ENCODE results near the gene TGM2.

The TGM2 gene

DNA sequence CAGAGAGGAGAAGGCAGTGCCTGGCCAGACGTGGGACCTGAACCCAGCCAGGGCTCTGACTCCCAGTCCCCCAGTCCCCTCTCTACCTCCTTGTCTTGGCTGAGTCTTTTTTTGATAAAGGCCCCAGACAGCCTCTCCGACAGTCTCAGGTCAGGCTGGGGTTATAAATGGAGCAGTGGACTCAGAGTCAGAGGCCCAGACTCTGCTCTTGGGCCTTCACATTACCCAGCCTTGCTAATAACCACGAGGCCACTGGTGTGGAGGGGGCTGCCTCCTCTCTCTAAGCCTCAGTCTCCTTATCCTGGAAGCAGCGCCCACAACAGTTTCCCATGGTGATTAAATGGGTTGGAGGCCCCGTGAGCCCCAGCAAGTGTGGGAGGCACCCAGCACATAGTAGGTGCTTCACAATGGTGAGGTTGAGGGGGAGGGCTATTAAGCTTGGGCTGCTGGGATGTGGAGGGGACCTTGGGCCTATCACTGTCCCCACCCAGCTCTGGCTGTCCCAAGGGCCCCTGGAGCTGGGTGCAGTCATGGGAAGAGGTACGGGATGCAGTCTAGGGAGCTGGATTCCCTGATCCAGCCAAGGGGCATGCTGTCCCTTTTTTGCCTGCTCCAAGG, 35.7 kb downstream of the TGM2 start:
- Histone ChIP-seq H2BK12ac (ENCODE audit: low read length) (peak overlapping the region; percentile 46), H3K23ac (ENCODE audit: low read length) (no peak overlapping the region), H3K9ac (ENCODE audit: low read length) (no peak overlapping the region), H3K18ac (ENCODE audit: low read length) (no peak overlapping the region), H2BK120ac (ENCODE audit: insufficient read depth, low read length, poor library complexity) (peak overlapping the region; percentile 26), H2AFZ (ENCODE audit: insufficient read depth, low read length, poor library complexity) (no peak overlapping the region), H3K79me1 (ENCODE audit: low read length) (peaks cover 36% of the 10 kb centered on the region), H3K14ac (ENCODE audit: low read length) (no peak overlapping the region), H3K9me3 (ENCODE audit: insufficient read depth, low read depth, low read length) (no peaks in the 10 kb centered on the region), H3K4me2 (ENCODE audit: low read length) (no peak overlapping the region), H3K27me3 (ENCODE audit: insufficient read depth, low read length) (no peaks in the 10 kb centered on the region), H3K4me3 (ENCODE audit: low read depth, low read length) (no peak overlapping the region), H2BK5ac (ENCODE audit: low read depth, low read length, poor library complexity) (no peak overlapping the region), H2AK5ac (ENCODE audit: low read length) (peak overlapping the region; percentile 38), H3K36me3 (ENCODE audit: control insufficient read depth in 1 of 2, insufficient read depth in 2 of 2, low read length in 2 of 2) (peaks cover 35 to 44% of the 10 kb centered on the region in 2 experiments), H3K4ac (ENCODE audit: low read depth, low read length) (no peak overlapping the region), H3K27ac (ENCODE audit: low read depth, low read length) (no peak overlapping the region), H3K79me2 (ENCODE audit: control insufficient read depth, insufficient read depth, low read length, poor library complexity) (no peaks in the 10 kb centered on the region), H4K91ac (ENCODE audit: low read depth, low read length) (no peak overlapping the region), H3K4me1 (ENCODE audit: control insufficient read depth in 1 of 2, insufficient read depth in 2 of 2, low read length in 2 of 2) (peaks cover 37 to 41% of the 10 kb centered on the region in 2 experiments), H4K12ac (ENCODE audit: low read depth, low read length) (no peak overlapping the region), H4K8ac (ENCODE audit: low read depth, low read length) (no peak overlapping the region)
- DNase-seq = no peak
- WGBS (ENCODE audit: extremely low coverage, insufficient coverage, insufficient read length) = no CpG with 5 or more reads among the region's 6 CpGs

DNA sequence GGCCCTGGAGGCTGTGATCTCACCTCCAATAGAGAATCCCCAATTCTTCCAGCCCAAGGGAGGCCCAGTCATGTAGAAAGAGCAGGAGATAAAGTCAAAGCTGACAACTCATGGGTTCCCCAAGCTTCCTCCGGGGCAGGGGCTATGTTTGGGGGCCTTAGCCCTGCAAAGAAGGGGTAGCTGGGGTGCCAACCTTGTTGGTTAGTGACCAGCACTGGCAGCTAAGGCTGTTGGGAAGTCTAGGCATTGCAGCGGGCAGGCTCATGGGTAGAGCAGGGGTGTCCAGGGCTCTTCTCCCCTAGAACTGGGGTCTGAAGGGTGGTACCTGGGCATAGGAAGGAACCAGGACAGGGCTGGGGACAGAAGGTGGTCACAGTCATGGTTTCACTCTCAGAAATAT, 36.4 kb downstream of the TGM2 start:
- peak overlapping the region; percentile 46 for H2BK12ac ChIP-seq (ENCODE audit: low read length)
- no peak overlapping the region for H3K4ac ChIP-seq (ENCODE audit: low read depth, low read length)
- H2AFZ ChIP-seq (ENCODE audit: insufficient read depth, low read length, poor library complexity) = no peak overlapping the region
- H2AK5ac ChIP-seq (ENCODE audit: low read length) = peak overlapping the region; percentile 38
- H3K4me3 ChIP-seq (ENCODE audit: low read depth, low read length) = no peak overlapping the region
- DNase-seq = no peak
- no peak overlapping the region for H3K23ac ChIP-seq (ENCODE audit: low read length)
- peaks cover 35 to 42% of the 10 kb centered on the region in 2 experiments for H3K36me3 ChIP-seq (ENCODE audit: control insufficient read depth in 1 of 2, insufficient read depth in 2 of 2, low read length in 2 of 2)
- H3K27ac ChIP-seq (ENCODE audit: low read depth, low read length) = no peak overlapping the region
- peak overlapping the region; percentile 25 for H4K91ac ChIP-seq (ENCODE audit: low read depth, low read length)
- no peak overlapping the region for H3K9ac ChIP-seq (ENCODE audit: low read length)
- no peak overlapping the region for H2BK5ac ChIP-seq (ENCODE audit: low read depth, low read length, poor library complexity)
- H4K12ac ChIP-seq (ENCODE audit: low read depth, low read length) = no peak overlapping the region
- peaks cover 30% of the 10 kb centered on the region for H3K79me1 ChIP-seq (ENCODE audit: low read length)
- H3K9me3 ChIP-seq (ENCODE audit: insufficient read depth, low read depth, low read length) = no peaks in the 10 kb centered on the region
- no peak overlapping the region for H3K4me2 ChIP-seq (ENCODE audit: low read length)
- no CpG with 5 or more reads among the region's 2 CpGs for WGBS (ENCODE audit: extremely low coverage, insufficient coverage, insufficient read length)
- H3K27me3 ChIP-seq (ENCODE audit: insufficient read depth, low read length) = no peaks in the 10 kb centered on the region
- peaks cover 32 to 35% of the 10 kb centered on the region in 2 experiments for H3K4me1 ChIP-seq (ENCODE audit: control insufficient read depth in 1 of 2, insufficient read depth in 2 of 2, low read length in 2 of 2)
- peak overlapping the region; percentile 14 for H2BK120ac ChIP-seq (ENCODE audit: insufficient read depth, low read length, poor library complexity)
- H3K14ac ChIP-seq (ENCODE audit: low read length) = peak overlapping the region; percentile 13
- H4K8ac ChIP-seq (ENCODE audit: low read depth, low read length) = peak overlapping the region; percentile 49
- no peak overlapping the region for H3K18ac ChIP-seq (ENCODE audit: low read length)
- no peaks in the 10 kb centered on the region for H3K79me2 ChIP-seq (ENCODE audit: control insufficient read depth, insufficient read depth, low read length, poor library complexity)

DNA sequence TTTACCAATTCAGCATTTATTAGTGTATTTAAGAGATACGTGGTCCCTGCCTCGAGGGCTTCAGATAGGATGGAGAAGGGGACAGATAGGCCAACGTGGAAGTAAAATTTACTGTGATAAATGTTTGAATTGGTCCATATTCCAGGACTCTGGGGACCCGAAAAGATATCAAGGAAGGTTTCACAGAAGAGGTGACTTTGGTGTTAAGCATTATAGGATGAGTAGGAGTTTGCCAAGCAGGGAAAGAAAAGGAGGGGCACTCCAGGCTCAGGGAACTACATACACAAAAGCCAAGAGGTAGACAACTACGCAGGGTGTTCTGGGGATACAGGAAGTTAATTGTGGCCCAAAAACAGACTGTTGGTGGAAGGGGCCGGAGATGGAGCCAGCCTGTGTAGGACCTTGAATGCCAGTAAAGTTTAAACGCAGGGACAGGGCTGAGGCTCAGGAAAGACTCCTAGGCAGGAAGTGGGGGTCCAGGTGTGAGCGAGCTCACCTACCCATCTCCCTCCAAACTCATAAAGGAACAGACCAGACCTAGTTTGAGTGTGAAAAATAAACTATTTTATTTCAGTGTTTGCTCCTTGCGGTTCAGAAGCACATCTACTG, 37.0 kb downstream of the TGM2 start:
- peaks cover 33 to 36% of the 10 kb centered on the region in 2 experiments for H3K4me1 ChIP-seq (ENCODE audit: control insufficient read depth in 1 of 2, insufficient read depth in 2 of 2, low read length in 2 of 2)
- H3K27me3 ChIP-seq (ENCODE audit: insufficient read depth, low read length) = no peaks in the 10 kb centered on the region
- DNase-seq = no peak
- H4K91ac ChIP-seq (ENCODE audit: low read depth, low read length) = peak overlapping the region; percentile 12
- H3K79me1 ChIP-seq (ENCODE audit: low read length) = peaks cover 34% of the 10 kb centered on the region
- H2BK12ac ChIP-seq (ENCODE audit: low read length) = peak overlapping the region; percentile 34
- peak overlapping the region; percentile 17 for H4K8ac ChIP-seq (ENCODE audit: low read depth, low read length)
- peak overlapping the region; percentile 26 for H3K27ac ChIP-seq (ENCODE audit: low read depth, low read length)
- no peak overlapping the region for H3K4me2 ChIP-seq (ENCODE audit: low read length)
- no CpG with 5 or more reads among the region's 9 CpGs for WGBS (ENCODE audit: extremely low coverage, insufficient coverage, insufficient read length)
- no peaks in the 10 kb centered on the region for H3K79me2 ChIP-seq (ENCODE audit: control insufficient read depth, insufficient read depth, low read length, poor library complexity)
- H2BK5ac ChIP-seq (ENCODE audit: low read depth, low read length, poor library complexity) = no peak overlapping the region
- no peak overlapping the region for H3K18ac ChIP-seq (ENCODE audit: low read length)
- no peak overlapping the region for H3K9ac ChIP-seq (ENCODE audit: low read length)
- H3K23ac ChIP-seq (ENCODE audit: low read length) = no peak overlapping the region
- H4K12ac ChIP-seq (ENCODE audit: low read depth, low read length) = no peak overlapping the region
- no peak overlapping the region for H2AFZ ChIP-seq (ENCODE audit: insufficient read depth, low read length, poor library complexity)
- no peak overlapping the region for H2AK5ac ChIP-seq (ENCODE audit: low read length)
- H3K4me3 ChIP-seq (ENCODE audit: low read depth, low read length) = no peak overlapping the region
- no peaks in the 10 kb centered on the region for H3K9me3 ChIP-seq (ENCODE audit: insufficient read depth, low read depth, low read length)
- no peak overlapping the region for H3K14ac ChIP-seq (ENCODE audit: low read length)
- no peak overlapping the region for H3K4ac ChIP-seq (ENCODE audit: low read depth, low read length)
- H2BK120ac ChIP-seq (ENCODE audit: insufficient read depth, low read length, poor library complexity) = peak overlapping the region; percentile 40
- H3K36me3 ChIP-seq (ENCODE audit: control insufficient read depth in 1 of 2, insufficient read depth in 2 of 2, low read length in 2 of 2) = peaks cover 35 to 38% of the 10 kb centered on the region in 2 experiments

DNA sequence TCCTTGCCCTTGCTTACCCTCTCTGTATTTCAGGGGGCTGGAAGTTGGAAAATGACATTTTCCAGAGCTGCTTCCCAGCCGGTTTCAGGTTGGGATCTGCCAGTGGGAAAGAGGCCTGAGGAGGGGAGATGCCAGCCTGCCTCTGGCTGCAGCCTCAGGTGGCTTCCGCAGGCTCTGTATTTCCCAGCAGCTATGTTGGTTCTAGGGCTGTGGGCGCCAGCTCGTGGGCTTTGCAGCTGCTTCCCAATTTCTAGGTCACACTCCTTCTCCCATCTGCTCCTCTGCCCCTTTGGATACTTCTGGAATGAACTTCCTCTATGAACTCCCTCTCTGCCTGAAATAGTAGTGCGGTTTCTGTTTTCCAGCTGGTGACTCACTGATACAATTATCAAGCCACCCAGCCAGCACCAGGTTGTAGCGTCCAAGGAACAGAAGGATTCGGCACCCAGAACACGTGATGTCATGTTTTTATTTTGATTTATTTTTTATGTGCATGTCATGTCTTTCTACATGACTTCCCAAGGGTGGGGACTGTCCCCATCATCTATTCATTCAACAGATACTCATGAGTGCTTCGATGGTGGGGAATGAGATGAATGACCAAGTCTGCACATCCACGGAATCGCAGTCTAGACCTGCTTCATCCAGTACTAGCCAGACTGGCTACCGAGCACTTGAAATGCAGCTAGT, 38.0 kb downstream of the TGM2 start:
- H4K91ac ChIP-seq (ENCODE audit: low read depth, low read length) = peak overlapping the region; percentile 58
- peak overlapping the region; percentile 76 for H2BK12ac ChIP-seq (ENCODE audit: low read length)
- DNase-seq = peak in 1 of 2 donors; percentile 34
- H3K4me1 ChIP-seq (ENCODE audit: control insufficient read depth in 1 of 2, insufficient read depth in 2 of 2, low read length in 2 of 2) = peaks cover 29 to 30% of the 10 kb centered on the region in 2 experiments
- H3K4me3 ChIP-seq (ENCODE audit: low read depth, low read length) = no peak overlapping the region
- peak overlapping the region; percentile 2 for H2BK5ac ChIP-seq (ENCODE audit: low read depth, low read length, poor library complexity)
- no peak overlapping the region for H3K18ac ChIP-seq (ENCODE audit: low read length)
- no peaks in the 10 kb centered on the region for H3K27me3 ChIP-seq (ENCODE audit: insufficient read depth, low read length)
- H3K79me2 ChIP-seq (ENCODE audit: control insufficient read depth, insufficient read depth, low read length, poor library complexity) = no peaks in the 10 kb centered on the region
- no peak overlapping the region for H4K8ac ChIP-seq (ENCODE audit: low read depth, low read length)
- peak overlapping the region; percentile 66 for H2BK120ac ChIP-seq (ENCODE audit: insufficient read depth, low read length, poor library complexity)
- peaks cover 28 to 29% of the 10 kb centered on the region in 2 experiments for H3K36me3 ChIP-seq (ENCODE audit: control insufficient read depth in 1 of 2, insufficient read depth in 2 of 2, low read length in 2 of 2)
- H3K9me3 ChIP-seq (ENCODE audit: insufficient read depth, low read depth, low read length) = no peaks in the 10 kb centered on the region
- no peak overlapping the region for H3K9ac ChIP-seq (ENCODE audit: low read length)
- H3K4ac ChIP-seq (ENCODE audit: low read depth, low read length) = no peak overlapping the region
- no peak overlapping the region for H4K12ac ChIP-seq (ENCODE audit: low read depth, low read length)
- no CpG with 5 or more reads among the region's 12 CpGs for WGBS (ENCODE audit: extremely low coverage, insufficient coverage, insufficient read length)
- H3K4me2 ChIP-seq (ENCODE audit: low read length) = no peak overlapping the region
- peak overlapping the region; percentile 45 for H3K14ac ChIP-seq (ENCODE audit: low read length)
- H3K23ac ChIP-seq (ENCODE audit: low read length) = no peak overlapping the region
- no peak overlapping the region for H2AK5ac ChIP-seq (ENCODE audit: low read length)
- peaks cover 35% of the 10 kb centered on the region for H3K79me1 ChIP-seq (ENCODE audit: low read length)
- H2AFZ ChIP-seq (ENCODE audit: insufficient read depth, low read length, poor library complexity) = no peak overlapping the region
- peak overlapping the region; percentile 29 for H3K27ac ChIP-seq (ENCODE audit: low read depth, low read length)

All from trophoblast cell (in vitro differentiated cells and primary cell).